ENCODE measurements around the gene DYNC1LI2. TPM values are rescaled to one million over a fixed set of nuclear protein-coding genes. Genes with fewer than 3 reads are reported as not detected.

Gene DYNC1LI2
- total RNA-seq, 1 experiment from 2014 or later, result 97.7 TPM

GRCh38 chr16:66677179-66677578 is 74.2 kb downstream of the DYNC1LI2 start:
- Mint-ChIP-seq H3K36me3 (ENCODE audit: insufficient read depth, unreplicated experiment) (peaks cover 11% of the 10 kb centered on the region), H3K9me3 (ENCODE audit: unreplicated experiment) (no peaks in the 10 kb centered on the region), H3K4me3 (ENCODE audit: unreplicated experiment) (no peak overlapping the region), H3K27me3 (ENCODE audit: insufficient read depth, unreplicated experiment) (no peaks in the 10 kb centered on the region), H3K4me1 (ENCODE audit: insufficient read depth, unreplicated experiment) (peaks cover 7% of the 10 kb centered on the region), H3K27ac (ENCODE audit: low read depth, unreplicated experiment) (no peak overlapping the region)
- intact Hi-C loops (cut with micrococcal nuclease), result no loop called here
- BruUV-seq (replicated peaks), result no TSS peak
- ChIA-PET POLR2A (no interaction called here), CTCF (interaction anchor here (0.8 to 4.4 kb wide), 4 partner anchors 8 to 191 kb away, joined by 3 to 16 read pairs (median 4); no protein-coding TSS in a partner anchor)
- no peak for DNase-seq (ENCODE audit: unreplicated experiment)
- TF ChIP-seq CTCF (IDR thresholded peaks at IDR 0.05; ENCODE audit: unreplicated experiment), result no peak

GRCh38 chr16:66676599-66676998 is 74.8 kb downstream of the DYNC1LI2 start:
- no peak for DNase-seq (ENCODE audit: unreplicated experiment)
- TF ChIP-seq CTCF (IDR thresholded peaks at IDR 0.05; ENCODE audit: unreplicated experiment), result no peak
- no TSS peak for BruUV-seq (replicated peaks)
- Mint-ChIP-seq H3K4me3 (ENCODE audit: unreplicated experiment) (no peak overlapping the region), H3K36me3 (ENCODE audit: insufficient read depth, unreplicated experiment) (peaks cover 11% of the 10 kb centered on the region), H3K27me3 (ENCODE audit: insufficient read depth, unreplicated experiment) (no peaks in the 10 kb centered on the region), H3K27ac (ENCODE audit: low read depth, unreplicated experiment) (no peak overlapping the region), H3K9me3 (ENCODE audit: unreplicated experiment) (no peaks in the 10 kb centered on the region), H3K4me1 (ENCODE audit: insufficient read depth, unreplicated experiment) (peaks cover 2% of the 10 kb centered on the region)
- intact Hi-C loops (cut with micrococcal nuclease), result no loop called here
- ChIA-PET POLR2A (no interaction called here), CTCF (interaction anchor here (0.9 to 4.5 kb wide), 4 partner anchors 9 to 191 kb away, joined by 3 to 33 read pairs (median 10); no protein-coding TSS in a partner anchor)

- no TSS peak for BruUV-seq (replicated peaks)
- H3K4me1 Mint-ChIP-seq (ENCODE audit: insufficient read depth, unreplicated experiment), result no peaks in the 10 kb centered on the region
- no peaks in the 10 kb centered on the region for H3K27me3 Mint-ChIP-seq (ENCODE audit: insufficient read depth, unreplicated experiment)
- ChIA-PET CTCF (interaction anchor here (0.6 to 4.5 kb wide), 5 partner anchors 11 to 1280 kb away, joined by 3 to 33 read pairs (median 3); no protein-coding TSS in a partner anchor), POLR2A (interaction anchor here (1.0 kb wide), 1 partner anchor 13 kb away, joined by 4 read pairs; no protein-coding TSS in a partner anchor)
- H3K27ac Mint-ChIP-seq (ENCODE audit: low read depth, unreplicated experiment), result no peak overlapping the region
- intact Hi-C loops (cut with micrococcal nuclease), result no loop called here
- no peaks in the 10 kb centered on the region for H3K9me3 Mint-ChIP-seq (ENCODE audit: unreplicated experiment)
- no peak for DNase-seq (ENCODE audit: unreplicated experiment)
- peaks cover 11% of the 10 kb centered on the region for H3K36me3 Mint-ChIP-seq (ENCODE audit: insufficient read depth, unreplicated experiment)
- no peak for TF ChIP-seq CTCF (IDR thresholded peaks at IDR 0.05; ENCODE audit: unreplicated experiment)
- H3K4me3 Mint-ChIP-seq (ENCODE audit: unreplicated experiment), result no peak overlapping the region
These were observed 77.7 kb downstream of the DYNC1LI2 start for GRCh38 chr16:66673691-66674090.

Other genes with a start within 250 kb of the DYNC1LI2 start
- 31.2 and 38.2 TPM in 2 replicates for gene TK2, start 201.5 kb downstream of the DYNC1LI2 start, total RNA-seq (2022)
- 41.3 and 57.8 TPM in 2 replicates for gene CKLF, start 199.0 kb downstream of the DYNC1LI2 start, total RNA-seq (2022)
- gene CMTM1, start 185.2 kb downstream of the DYNC1LI2 start, total RNA-seq (2022), result 2.1 and 4.8 TPM in 2 replicates
- not detected in 2 replicates for gene CMTM2, start 172.1 kb downstream of the DYNC1LI2 start, total RNA-seq (2022)
- gene CMTM3, start 146.9 kb downstream of the DYNC1LI2 start, total RNA-seq (2022), result 4.3 and 5.7 TPM in 2 replicates
- gene CMTM4, start 54.9 kb downstream of the DYNC1LI2 start, total RNA-seq (2022), result 27.2 and 36.7 TPM in 2 replicates
- gene TERB1, start 50.0 kb upstream of the DYNC1LI2 start, total RNA-seq (2022), result 0.26 and 0.69 TPM in 2 replicates
- 65.5 and 65.7 TPM in 2 replicates for gene NAE1, start 79.4 kb upstream of the DYNC1LI2 start, total RNA-seq (2022)
- not detected in 2 replicates for gene CA7, start 92.8 kb upstream of the DYNC1LI2 start, total RNA-seq (2022)
- 21.5 and 22.8 TPM in 2 replicates for gene PDP2, start 128.9 kb upstream of the DYNC1LI2 start, total RNA-seq (2022)
- 0.25 TPM in 1 of 2 replicates, not detected in the other for gene CDH16, start 167.3 kb upstream of the DYNC1LI2 start, total RNA-seq (2022)
- gene RRAD, start 173.9 kb upstream of the DYNC1LI2 start, total RNA-seq (2022), result 0.29 TPM in 1 of 2 replicates, not detected in the other
- gene CIAO2B, start 182.8 kb upstream of the DYNC1LI2 start, total RNA-seq (2022), result 133 and 159 TPM in 2 replicates
- 65.7 and 68.7 TPM in 2 replicates for gene CES2, start 183.9 kb upstream of the DYNC1LI2 start, total RNA-seq (2022)
- 0.52 and 0.65 TPM in 2 replicates for gene CES3, start 209.7 kb upstream of the DYNC1LI2 start, total RNA-seq (2022)
- gene CES4A, start 237.0 kb upstream of the DYNC1LI2 start, total RNA-seq (2022), result 5.1 and 6.6 TPM in 2 replicates